K562 (cell line): ENCODE data around the gene METTL14.

Source experiments
- AFF4 ChIP-seq: sonication (generic); formaldehyde crosslinking; IDR thresholded peaks from 2 replicates; pipeline ENCODE4 v1.8.0; 2023; ENCODE audit warnings: mild to moderate bottlenecking, missing genetic modification reagents
- CREB3L1 ChIP-seq: fragments of 450-650 bp; IDR thresholded peaks from 2 replicates; pipeline ENCODE4 v1.6.1; 2014; ENCODE audit warnings: low read depth, mild to moderate bottlenecking, moderate library complexity, borderline replicate concordance
- CTCF ChIP-seq, 3 experiments: IDR thresholded peaks in 2 of 3; conservative IDR thresholded peaks in 1 of 3; 2 replicates each; pipeline ENCODE4 v1.5.1; 2011 to 2012; ENCODE audit warnings: low read length in 3 of 3, mild to moderate bottlenecking in 3 of 3, control low read depth in 2 of 3, improper control_type of control experiment in 1 of 3, inconsistent platforms in 1 of 3, low read depth in 1 of 3, mixed read lengths in 1 of 3, moderate library complexity in 1 of 3; ENCODE audit not compliant: insufficient read depth in 2 of 3
- ETV6 ChIP-seq, 3 experiments: fragments of 150-350 bp in 1 of 3; sonication (generic) in 1 of 3; formaldehyde crosslinking in 1 of 3; IDR thresholded peaks; 2 replicates each; pipeline versions ENCODE4 v1.6.1 to v1.8.0; 2014 to 2022; ENCODE audit warnings: borderline replicate concordance in 2 of 3, low read depth in 2 of 3, antibody characterized with exemption in 1 of 3, low read length in 1 of 3, mild to moderate bottlenecking in 1 of 3, missing genetic modification reagents in 1 of 3
- GTF2F1 ChIP-seq: IDR thresholded peaks from 2 replicates; pipeline ENCODE4 v1.6.1; 2011; ENCODE audit warnings: low read depth, low read length, improper control_type of control experiment
- JUN ChIP-seq, 2 experiments: sonication (generic) in 1 of 2; formaldehyde crosslinking in 1 of 2; IDR thresholded peaks; 2 replicates each; pipeline versions ENCODE4 v1.6.1 to v1.8.0; 2012 to 2022; ENCODE audit warnings: borderline replicate concordance in 2 of 2, mild to moderate bottlenecking in 2 of 2, improper control_type of control experiment in 1 of 2, low read depth in 1 of 2, low read length in 1 of 2, missing genetic modification reagents in 1 of 2
- JUND ChIP-seq, 2 experiments: IDR thresholded peaks; 2 replicates in 1 of 2; 3 replicates in 1 of 2; pipeline ENCODE4 v1.6.1; 2011; ENCODE audit warnings: borderline replicate concordance in 2 of 2, low read depth in 2 of 2, low read length in 2 of 2, improper control_type of control experiment in 1 of 2, missing biosample characterization in 1 of 2, missing genetic modification characterization in 1 of 2, missing genetic modification reagents in 1 of 2
- POLR2A ChIP-seq: fragments of 450-650 bp; conservative IDR thresholded peaks from 2 replicates; pipeline ENCODE4 v1.6.1; 2016
- SIN3A ChIP-seq, 2 experiments: fragments of 150-350 bp in 1 of 2; IDR thresholded peaks; 2 replicates each; pipeline ENCODE4 v1.6.1; 2011 to 2016; ENCODE audit warnings: borderline replicate concordance in 2 of 2, low read depth in 2 of 2, low read length in 2 of 2, mild to moderate bottlenecking in 2 of 2, moderate library complexity in 2 of 2; ENCODE audit not compliant: control insufficient read depth in 1 of 2
- TBL1XR1 ChIP-seq, 2 experiments: IDR thresholded peaks; 2 replicates each; pipeline ENCODE4 v1.6.1; 2012; ENCODE audit warnings: improper control_type of control experiment in 2 of 2, low read length in 2 of 2, mild to moderate bottlenecking in 1 of 2
- TCF7 ChIP-seq: sonication (generic); IDR thresholded peaks from 2 replicates; pipeline ENCODE4 v1.6.1; 2016; ENCODE audit warnings: antibody characterized with exemption, borderline replicate concordance
- THAP7 ChIP-seq: fragments of 250-450 bp; sonication (Bioruptor Pico); IDR thresholded peaks from 2 replicates; pipeline ENCODE4 v1.5.0; 2021
- ZFX ChIP-seq: sonication (generic); formaldehyde crosslinking; IDR thresholded peaks from 2 replicates; pipeline ENCODE4 v1.8.0; 2022; ENCODE audit warnings: mild to moderate bottlenecking, missing genetic modification reagents, moderate library complexity
- ZNF282 ChIP-seq: sonication (generic); formaldehyde crosslinking; IDR thresholded peaks from 2 replicates; pipeline ENCODE4 v1.8.1; 2023; ENCODE audit warnings: missing genetic modification reagents

- TF ChIP-seq JUND (IDR thresholded peaks at IDR 0.05; ENCODE audit: borderline replicate concordance, low read depth, low read length) = no peak
- no peak for TF ChIP-seq JUND (tag; IDR thresholded peaks at IDR 0.05; ENCODE audit: borderline replicate concordance, low read depth, low read length)
- TF ChIP-seq SIN3A (IDR thresholded peaks at IDR 0.05; ENCODE audit: borderline replicate concordance in 2 of 2, control insufficient read depth in 1 of 2, low read depth in 2 of 2, low read length in 2 of 2) = no peak
- TF ChIP-seq ZNF282 = no peak
- no peak for TF ChIP-seq CTCF (IDR thresholded peaks at IDR 0.05 in 2 of 3, conservative IDR thresholded peaks at IDR 0.05 in 1 of 3; ENCODE audit: insufficient read depth in 2 of 3, low read depth in 1 of 3, low read length in 3 of 3)
- TF ChIP-seq TCF7 = no peak
- TF ChIP-seq ETV6 (IDR thresholded peaks at IDR 0.05; ENCODE audit: borderline replicate concordance in 1 of 2, low read depth in 2 of 2, low read length in 1 of 2) = no peak
- no peak for TF ChIP-seq ETV6 (CRISPR knock-in tag; IDR thresholded peaks at IDR 0.05; ENCODE audit: borderline replicate concordance)
- no peak for TF ChIP-seq JUN (IDR thresholded peaks at IDR 0.05; ENCODE audit: borderline replicate concordance, low read depth, low read length)
- TF ChIP-seq JUN (CRISPR knock-in tag; IDR thresholded peaks at IDR 0.05; ENCODE audit: borderline replicate concordance) = no peak
- TF ChIP-seq CREB3L1 = no peak
- TF ChIP-seq POLR2A = no peak
- no peak for TF ChIP-seq THAP7 (CRISPR knock-in tag)
- TF ChIP-seq AFF4 = no peak
- TF ChIP-seq TBL1XR1 (IDR thresholded peaks at IDR 0.05; ENCODE audit: low read length in 2 of 2) = no peak
- TF ChIP-seq ZFX (CRISPR knock-in tag) = no peak
- no peak for TF ChIP-seq GTF2F1
These were observed 70.4 kb downstream of the METTL14 start for GRCh38 chr4:118755438-118756226.
